Nasal cavity respiratory epithelium epithelial cell of viscerocranial mucosa (primary cell): ENCODE data around the gene RASSF7. TPM values are rescaled to one million over a fixed set of nuclear protein-coding genes. Genes with fewer than 3 reads are reported as not detected.

Experiments
- total RNA-seq: library from RNA; depleted of rRNA; stranded (reverse); fragments of >200 nt; gene quantifications from 2 replicates; pipeline ENCODE4 v1.2.3, GENCODE V29; 2014

Gene RASSF7, protein sequence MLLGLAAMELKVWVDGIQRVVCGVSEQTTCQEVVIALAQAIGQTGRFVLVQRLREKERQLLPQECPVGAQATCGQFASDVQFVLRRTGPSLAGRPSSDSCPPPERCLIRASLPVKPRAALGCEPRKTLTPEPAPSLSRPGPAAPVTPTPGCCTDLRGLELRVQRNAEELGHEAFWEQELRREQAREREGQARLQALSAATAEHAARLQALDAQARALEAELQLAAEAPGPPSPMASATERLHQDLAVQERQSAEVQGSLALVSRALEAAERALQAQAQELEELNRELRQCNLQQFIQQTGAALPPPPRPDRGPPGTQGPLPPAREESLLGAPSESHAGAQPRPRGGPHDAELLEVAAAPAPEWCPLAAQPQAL
- total RNA-seq, result 18.7 and 29.0 TPM in 2 replicates

DNA sequence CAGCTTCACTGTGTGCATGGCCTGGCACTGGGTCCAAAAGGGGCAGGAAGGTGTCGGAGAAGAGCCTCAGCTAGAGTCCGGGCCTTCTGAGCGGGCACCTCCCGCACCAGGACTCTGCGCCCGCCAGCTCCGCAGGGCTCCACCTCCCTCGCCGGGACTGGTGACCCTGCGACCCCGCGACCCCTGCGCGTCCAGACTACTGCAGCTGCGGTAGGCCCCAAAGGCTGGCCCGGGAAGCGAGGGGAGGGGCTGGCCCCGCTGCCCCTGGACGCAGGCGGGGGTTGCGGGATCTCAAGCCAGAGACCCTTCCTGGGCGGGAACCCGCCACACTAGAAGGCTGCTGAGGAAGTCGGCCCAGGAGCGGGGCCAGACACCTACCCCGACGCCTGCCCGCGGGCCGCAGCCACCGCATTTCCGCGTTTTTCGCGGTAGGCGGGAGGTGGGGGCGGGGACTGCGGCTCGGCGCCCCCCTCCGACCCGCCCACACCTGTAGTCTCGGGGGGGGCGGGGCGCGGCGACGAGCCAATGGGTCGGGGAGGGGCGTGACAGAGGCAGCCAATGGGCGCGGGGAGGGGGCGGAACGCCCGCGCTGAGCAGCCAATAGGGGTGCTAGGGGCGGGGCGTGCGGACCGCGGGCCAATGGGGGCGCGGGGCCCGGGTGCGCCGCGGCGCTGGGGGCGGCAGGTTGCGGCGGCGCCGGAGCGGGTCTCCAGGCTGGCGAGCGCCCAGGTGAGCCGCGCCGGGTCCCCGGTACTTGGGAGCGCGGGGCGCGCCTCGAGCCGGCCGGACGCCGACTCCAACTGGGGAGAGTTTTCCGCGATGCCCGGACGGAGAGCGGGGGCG is at the start of gene RASSF7, which contains the start of gene LMNTD2:
Gene RASSF7 (plus strand): TSS at position 666 of the 843 bp plus-strand sequence. CDS start 799 bp downstream, outside the sequence.
Gene LMNTD2 (minus strand): TSS at position 434 of the 843 bp plus-strand sequence. CDS start 22 bp downstream, at position 412.

DNA sequence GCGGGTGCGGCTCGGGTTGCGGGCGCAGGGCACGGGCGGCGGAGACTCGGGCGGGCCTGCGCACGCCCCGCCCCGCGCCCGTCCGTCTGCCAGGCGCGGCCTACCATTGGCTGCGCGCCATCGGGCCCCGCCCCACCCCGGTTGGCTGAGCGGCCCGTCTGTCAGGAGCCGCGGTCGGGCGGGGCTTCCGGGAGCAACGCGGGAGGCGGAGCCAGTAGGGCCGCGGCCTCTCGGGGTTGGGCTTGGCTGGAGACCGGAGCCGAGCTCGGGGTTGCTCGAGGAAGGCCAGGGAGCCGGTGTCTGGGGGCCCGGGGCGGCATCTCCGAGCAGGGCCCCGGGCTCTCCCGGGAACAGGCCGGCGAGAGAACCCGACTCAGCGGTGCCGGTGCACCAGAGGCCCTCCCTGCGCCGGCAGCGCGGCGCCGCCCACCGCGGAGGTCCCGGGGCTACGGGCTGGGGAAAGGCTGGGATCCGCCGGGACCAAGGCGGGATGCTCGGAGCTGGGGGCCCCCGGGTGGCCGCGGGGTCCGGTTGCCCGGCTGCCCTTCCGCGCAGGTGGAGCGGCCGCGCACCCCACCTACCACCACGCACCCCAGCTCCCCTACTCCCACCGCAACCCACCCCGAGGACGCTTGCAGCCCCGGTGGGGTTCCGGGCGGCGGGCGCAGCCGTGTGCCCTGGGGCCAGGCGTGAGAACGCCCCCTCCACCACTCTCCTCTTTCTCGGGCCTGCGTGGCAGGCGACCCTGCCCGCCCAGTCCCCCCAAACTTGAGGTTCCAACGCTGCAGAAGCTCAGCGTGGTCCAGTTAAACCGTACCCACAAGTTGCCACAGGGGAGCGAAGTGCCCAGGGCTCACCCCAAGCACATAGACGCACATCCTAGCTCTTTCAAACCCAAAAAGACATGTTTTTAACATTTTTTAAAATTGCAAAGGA is 25.0 kb upstream of the RASSF7 start, which contains the start of gene HRAS:
Gene HRAS (minus strand): TSS at position 58 of the 936 bp plus-strand sequence.

DNA sequence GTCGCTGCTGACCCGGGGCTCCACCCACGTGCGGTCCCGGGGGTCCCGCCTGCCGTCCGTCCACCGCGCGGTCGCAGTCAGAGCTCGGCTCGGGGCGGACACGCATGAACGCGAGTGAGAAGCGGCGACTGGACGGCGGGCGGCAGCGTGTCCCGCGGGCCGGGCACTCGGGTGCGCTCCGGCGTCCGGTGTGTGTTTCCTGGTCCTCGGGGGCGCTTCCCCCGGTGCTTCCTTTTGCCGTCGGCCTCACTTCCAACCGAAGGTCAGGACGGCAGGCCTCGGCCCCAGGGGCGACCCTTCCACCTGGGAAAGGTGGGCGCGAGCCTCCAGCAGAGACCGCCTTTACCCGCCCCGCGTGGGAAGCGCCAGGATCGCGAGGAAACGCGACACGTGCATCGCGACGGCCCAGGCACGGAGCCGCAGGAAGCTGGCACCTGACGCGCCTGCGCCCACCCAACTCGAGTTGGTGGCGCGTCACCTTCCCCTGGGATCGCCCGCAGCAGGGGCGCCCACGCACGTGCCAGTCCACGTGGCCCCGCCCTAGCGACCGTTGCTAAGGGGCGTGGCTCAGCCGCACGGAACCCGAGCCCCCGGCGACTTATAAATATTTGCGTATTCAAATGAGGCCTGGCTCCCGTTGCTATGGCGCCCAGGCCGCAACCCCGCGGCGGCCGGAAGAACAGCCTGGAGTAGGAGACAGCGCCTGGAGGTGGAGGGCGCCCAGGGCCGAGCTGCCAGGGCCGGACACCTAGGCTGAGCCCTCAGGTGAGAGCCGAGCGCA is 23.7 kb upstream of the RASSF7 start, which contains the start of gene LRRC56:
Gene LRRC56 (plus strand): TSS at position 687 of the 781 bp plus-strand sequence. CDS start 3,158 bp downstream, outside the sequence.

DNA sequence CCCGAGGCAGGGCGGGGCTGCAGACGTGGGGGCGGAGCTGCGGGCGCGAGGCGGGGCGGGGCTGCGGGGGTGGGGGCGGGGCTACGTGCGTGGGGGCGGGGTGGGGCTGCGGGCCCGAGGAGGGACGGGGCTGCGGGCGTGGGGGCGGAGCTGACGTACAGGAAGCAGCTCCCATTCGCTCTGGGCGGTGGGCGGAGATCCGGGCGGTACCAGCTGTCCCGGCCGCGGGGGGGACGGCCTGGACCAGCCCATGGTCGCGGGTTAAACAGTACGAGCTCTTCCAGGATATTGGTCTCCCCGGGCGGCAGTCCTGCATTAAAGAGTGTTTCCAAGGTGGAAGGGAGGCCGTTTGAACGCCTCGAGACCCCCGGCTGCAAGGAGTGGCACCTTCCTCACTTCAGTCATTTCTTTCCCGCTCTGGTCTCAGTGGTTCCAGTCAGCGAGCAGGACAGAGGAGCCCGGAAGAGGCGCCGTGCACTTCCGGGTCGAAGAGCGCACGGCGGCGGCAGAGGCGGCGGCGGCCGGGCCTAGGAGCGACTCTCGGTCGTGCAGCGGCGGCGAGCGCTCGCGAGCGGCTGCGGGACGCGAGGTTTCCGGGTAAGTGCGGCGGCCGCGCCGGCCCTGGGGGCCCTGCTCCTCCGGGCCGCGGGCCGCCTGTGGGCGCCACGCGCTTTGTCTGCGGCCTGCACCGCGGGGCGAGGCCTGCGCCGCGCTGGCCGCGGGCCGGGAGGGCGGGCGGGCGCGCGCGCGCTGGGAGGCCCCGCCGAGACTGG is 15.4 kb downstream of the RASSF7 start, which contains the start of gene PHRF1:
Gene PHRF1 (plus strand): TSS at position 475 of the 773 bp plus-strand sequence. CDS start 5,043 bp downstream, outside the sequence.

Other genes starting within 250 kb of the RASSF7 start
- gene IFITM1, start 246.9 kb upstream of the RASSF7 start, total RNA-seq, result 5.9 and 7.9 TPM in 2 replicates
- gene IFITM3, start 240.1 kb upstream of the RASSF7 start, total RNA-seq, result 15.0 and 35.7 TPM in 2 replicates
- gene B4GALNT4, start 191.5 kb upstream of the RASSF7 start, total RNA-seq, result 4.8 and 17.3 TPM in 2 replicates
- 208 and 214 TPM in 2 replicates for gene PKP3, start 166.8 kb upstream of the RASSF7 start, total RNA-seq
- gene SIGIRR, start 146.0 kb upstream of the RASSF7 start, total RNA-seq, result 7.4 and 22.2 TPM in 2 replicates
- 4.4 and 15.9 TPM in 2 replicates for gene ANO9, start 119.0 kb upstream of the RASSF7 start, total RNA-seq
- gene PTDSS2, start 110.7 kb upstream of the RASSF7 start, total RNA-seq, result 24.3 and 31.7 TPM in 2 replicates
- 339 and 399 TPM in 2 replicates for gene RNH1, start 53.7 kb upstream of the RASSF7 start, total RNA-seq
- gene HRAS, start 25.4 kb upstream of the RASSF7 start, total RNA-seq, result 99.5 and 124 TPM in 2 replicates
- 0.34 and 1.4 TPM in 2 replicates for gene LRRC56, start 23.4 kb upstream of the RASSF7 start, total RNA-seq
- gene LMNTD2, start 232 bp upstream of the RASSF7 start, total RNA-seq, result 1.0 and 2.0 TPM in 2 replicates
- gene PHRF1, start 15.5 kb downstream of the RASSF7 start, total RNA-seq, result 26.3 and 37.4 TPM in 2 replicates
- gene IRF7, start 55.0 kb downstream of the RASSF7 start, total RNA-seq, result 7.8 and 39.3 TPM in 2 replicates
- not detected in 2 replicates for gene CDHR5, start 64.0 kb downstream of the RASSF7 start, total RNA-seq
- not detected in 2 replicates for gene SCT, start 66.2 kb downstream of the RASSF7 start, total RNA-seq
- gene DRD4, start 76.3 kb downstream of the RASSF7 start, total RNA-seq, result 0.07 TPM in 1 of 2 replicates, not detected in the other
- 28.4 and 36.0 TPM in 2 replicates for gene DEAF1, start 134.3 kb downstream of the RASSF7 start, total RNA-seq
- gene TMEM80, start 134.8 kb downstream of the RASSF7 start, total RNA-seq, result 16.4 and 21.9 TPM in 2 replicates
- 126 and 167 TPM in 2 replicates for gene EPS8L2, start 145.3 kb downstream of the RASSF7 start, total RNA-seq
- 199 and 220 TPM in 2 replicates for gene TALDO1, start 186.5 kb downstream of the RASSF7 start, total RNA-seq
- gene GATD1, start 216.5 kb downstream of the RASSF7 start, total RNA-seq, result 20.8 and 30.3 TPM in 2 replicates
- not detected in 2 replicates for gene CEND1, start 229.1 kb downstream of the RASSF7 start, total RNA-seq
- 6.2 and 20.9 TPM in 2 replicates for gene SLC25A22, start 237.3 kb downstream of the RASSF7 start, total RNA-seq
- gene PIDD1, start 244.3 kb downstream of the RASSF7 start, total RNA-seq, result 6.2 and 8.1 TPM in 2 replicates
- gene RPLP2, start 249.0 kb downstream of the RASSF7 start, total RNA-seq, result 259 and 293 TPM in 2 replicates